Activated T-helper 2 cell treated with anti-CD3 and anti-CD28 coated beads, Interferon-gamma antibody, Interleukin-2, Interleukin-4, amounts not matched to agents 10 μg/mL and 5 μg/mL and 100 μg/mL, durations not matched to agents 14 hours and 24 hours and 36 hours (primary cell): ENCODE data around the gene GHRH. TPM values are rescaled to one million over a fixed set of nuclear protein-coding genes. Genes with fewer than 3 reads are reported as not detected.

Source experiments
- DNase-seq: peaks from one replicate; pipeline ENCODE4 v3.0.0; 2021; ENCODE audit warnings: low spot score
- H3K27ac Mint-ChIP-seq: one replicate; pipeline ENCODE4 v1.8.0; 2021; ENCODE audit warnings: mixed read lengths
- H3K27me3 Mint-ChIP-seq: one replicate; pipeline ENCODE4 v1.8.0; 2021; ENCODE audit warnings: low read depth, mixed read lengths
- H3K36me3 Mint-ChIP-seq: one replicate; pipeline ENCODE4 v1.8.0; 2021; ENCODE audit warnings: low read depth, mixed read lengths
- H3K4me1 Mint-ChIP-seq: one replicate; pipeline ENCODE4 v1.8.0; 2021; ENCODE audit warnings: low read depth, mixed read lengths
- H3K4me3 Mint-ChIP-seq: one replicate; pipeline ENCODE4 v1.8.0; 2021; ENCODE audit warnings: low read depth, mild to moderate bottlenecking, moderate library complexity, mixed read lengths
- H3K9me3 Mint-ChIP-seq: one replicate; pipeline ENCODE4 v1.8.0; 2021; ENCODE audit warnings: mixed read lengths
- intact Hi-C: fragments of 100-400 bp; cut with micrococcal nuclease; formaldehyde crosslinking; loops from one replicate; pipeline ENCODE4 v1.15.1; 2023
- total RNA-seq: library from RNA; stranded (reverse); gene quantifications from 2 replicates; pipeline ENCODE4 v1.2.3, GENCODE V29; 2022

GHRH gene, protein sequence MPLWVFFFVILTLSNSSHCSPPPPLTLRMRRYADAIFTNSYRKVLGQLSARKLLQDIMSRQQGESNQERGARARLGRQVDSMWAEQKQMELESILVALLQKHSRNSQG
- not detected in 2 replicates for total RNA-seq

GRCh38 chr20:37261714-37262113, at the start of gene GHRH:
Gene GHRH (minus strand): TSS chr20:37261814. CDS start chr20:37256889, 4,925 bp downstream.
- H3K27ac Mint-ChIP-seq = no peak within 1 kb of the TSS
- H3K4me1 Mint-ChIP-seq = no peaks in the 10 kb centered on the region
- no peaks in the 10 kb centered on the region for H3K36me3 Mint-ChIP-seq
- H3K4me3 Mint-ChIP-seq = no peak within 1 kb of the TSS
- intact Hi-C loops = no loop called here
- no peak for DNase-seq
- no peaks in the 10 kb centered on the region for H3K9me3 Mint-ChIP-seq
- H3K27me3 Mint-ChIP-seq = peaks cover 5% of the 10 kb centered on the region

GRCh38 chr20:37310951-37311350, 49.3 kb upstream of the GHRH start:
- intact Hi-C loops = no loop called here
- no peaks in the 10 kb centered on the region for H3K9me3 Mint-ChIP-seq
- no peak for DNase-seq
- H3K4me3 Mint-ChIP-seq = no peak overlapping the region
- no peak overlapping the region for H3K27ac Mint-ChIP-seq
- H3K36me3 Mint-ChIP-seq = peaks cover 36% of the 10 kb centered on the region
- H3K27me3 Mint-ChIP-seq = no peaks in the 10 kb centered on the region
- H3K4me1 Mint-ChIP-seq = peaks cover 22% of the 10 kb centered on the region

- Mint-ChIP-seq H3K36me3 (peaks cover 29% of the 10 kb centered on the region), H3K9me3 (no peaks in the 10 kb centered on the region), H3K27ac (peak overlapping the region; percentile 36), H3K27me3 (no peaks in the 10 kb centered on the region), H3K4me3 (no peak overlapping the region), H3K4me1 (peaks cover 16% of the 10 kb centered on the region)
- intact Hi-C loops = no loop called here
- no peak for DNase-seq
Observed at GRCh38 chr20:37309936-37310590, 48.4 kb upstream of the GHRH start.

- intact Hi-C loops = no loop called here
- Mint-ChIP-seq H3K4me3 (no peak overlapping the region), H3K4me1 (peaks cover 15% of the 10 kb centered on the region), H3K9me3 (no peaks in the 10 kb centered on the region), H3K36me3 (peaks cover 36% of the 10 kb centered on the region), H3K27ac (peak overlapping the region; percentile 77), H3K27me3 (no peaks in the 10 kb centered on the region)
- DNase-seq = no peak
Observed at GRCh38 chr20:37309290-37309689, 47.7 kb upstream of the GHRH start.

- no peak for DNase-seq
- H3K4me1 Mint-ChIP-seq = peaks cover 15% of the 10 kb centered on the region
- intact Hi-C loops = no loop called here
- H3K27me3 Mint-ChIP-seq = no peaks in the 10 kb centered on the region
- H3K4me3 Mint-ChIP-seq = no peak overlapping the region
- H3K36me3 Mint-ChIP-seq = peaks cover 41% of the 10 kb centered on the region
- H3K9me3 Mint-ChIP-seq = no peaks in the 10 kb centered on the region
- peak overlapping the region; percentile 77 for H3K27ac Mint-ChIP-seq
Observed at GRCh38 chr20:37308086-37309050, 46.8 kb upstream of the GHRH start.

GRCh38 chr20:37305839-37306238, 44.2 kb upstream of the GHRH start:
- no peak overlapping the region for H3K27ac Mint-ChIP-seq
- H3K27me3 Mint-ChIP-seq = no peaks in the 10 kb centered on the region

DNA sequence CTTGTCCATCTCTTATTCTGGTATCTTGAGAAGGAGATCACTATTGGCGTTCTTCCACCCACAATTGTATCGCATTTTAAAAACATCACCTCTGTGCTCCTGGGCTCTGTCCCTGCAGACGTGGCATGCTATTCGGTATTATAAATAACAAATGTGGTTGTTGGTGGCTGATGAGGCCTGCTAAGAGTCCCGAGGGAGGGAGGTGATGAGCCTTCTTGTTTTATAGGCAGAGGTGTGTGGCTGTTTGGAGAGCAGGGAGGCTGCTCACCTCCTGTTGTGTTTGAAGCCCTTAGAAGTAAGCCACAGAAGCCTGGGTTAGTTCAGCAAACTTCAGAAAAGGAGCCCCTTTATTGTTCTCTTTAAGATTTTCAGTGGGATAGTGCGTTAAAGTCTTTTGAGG, 43.5 kb upstream of the GHRH start:
- DNase-seq = no peak
- Mint-ChIP-seq H3K4me1 (peaks cover 18% of the 10 kb centered on the region), H3K36me3 (peaks cover 51% of the 10 kb centered on the region), H3K4me3 (no peak overlapping the region), H3K27me3 (no peaks in the 10 kb centered on the region), H3K9me3 (no peaks in the 10 kb centered on the region), H3K27ac (no peak overlapping the region)
- intact Hi-C loops = no loop called here

More at GRCh38 chr20:37305839-37306238, 44.2 kb upstream of the GHRH start:
- intact Hi-C loops = no loop called here
- DNase-seq = no peak
- Mint-ChIP-seq H3K4me1 (peaks cover 15% of the 10 kb centered on the region), H3K4me3 (no peak overlapping the region), H3K9me3 (no peaks in the 10 kb centered on the region), H3K36me3 (peaks cover 50% of the 10 kb centered on the region)

DNA sequence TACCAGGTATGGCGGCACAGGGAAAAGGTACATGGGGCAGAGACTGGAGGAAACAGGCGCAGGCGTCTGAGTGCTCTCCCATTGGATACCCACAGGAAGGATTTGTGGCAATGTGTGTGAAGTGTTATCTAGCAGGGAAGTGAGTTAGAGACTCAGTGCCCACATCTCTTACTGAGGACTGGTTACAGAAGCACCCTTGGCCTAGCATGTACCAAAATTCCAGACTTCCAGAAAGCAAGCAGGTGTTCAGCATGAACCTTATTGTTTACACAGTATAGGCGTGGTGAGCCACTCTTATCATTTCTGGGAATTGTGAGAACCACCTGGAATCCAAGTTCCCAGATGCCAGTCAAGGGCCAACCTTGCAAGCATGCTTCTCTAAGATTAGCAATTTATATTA, 42.0 kb upstream of the GHRH start:
- no peak for DNase-seq
- H3K27ac Mint-ChIP-seq = no peak overlapping the region
- H3K9me3 Mint-ChIP-seq = no peaks in the 10 kb centered on the region
- peaks cover 51% of the 10 kb centered on the region for H3K36me3 Mint-ChIP-seq
- H3K4me3 Mint-ChIP-seq = no peak overlapping the region
- peaks cover 13% of the 10 kb centered on the region for H3K4me1 Mint-ChIP-seq
- H3K27me3 Mint-ChIP-seq = no peaks in the 10 kb centered on the region
- intact Hi-C loops = no loop called here

DNA sequence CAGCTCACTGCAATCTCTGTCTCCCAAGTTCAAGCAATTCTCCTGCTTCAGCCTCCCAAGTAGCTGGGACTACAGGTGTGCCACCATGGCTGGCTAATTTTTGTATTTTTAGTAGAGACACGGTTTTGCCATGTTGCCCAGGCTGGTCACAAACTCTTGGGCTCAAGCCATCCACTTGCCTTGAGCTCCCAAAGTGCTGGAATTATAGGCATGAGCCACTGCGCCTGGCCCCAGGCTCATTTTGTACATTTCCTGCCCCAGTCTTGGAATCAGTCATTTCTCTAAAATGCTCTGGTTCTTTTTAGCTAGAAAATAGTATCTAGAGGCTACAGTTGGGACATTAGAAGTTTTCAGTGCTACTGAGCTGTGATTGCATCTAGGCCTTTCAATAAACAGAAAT, 41.4 kb upstream of the GHRH start:
- H3K36me3 Mint-ChIP-seq = peaks cover 50% of the 10 kb centered on the region

GRCh38 chr20:37301558-37301957, 39.9 kb upstream of the GHRH start:
- Mint-ChIP-seq H3K27me3 (no peaks in the 10 kb centered on the region), H3K4me3 (no peak overlapping the region), H3K27ac (no peak overlapping the region), H3K4me1 (peaks cover 15% of the 10 kb centered on the region), H3K9me3 (no peaks in the 10 kb centered on the region), H3K36me3 (peaks cover 52% of the 10 kb centered on the region)
- intact Hi-C loops = no loop called here
- no peak for DNase-seq

More for the DNA sequence above, 41.4 kb upstream of the GHRH start:
- intact Hi-C loops = no loop called here
- Mint-ChIP-seq H3K27me3 (no peaks in the 10 kb centered on the region), H3K27ac (no peak overlapping the region), H3K4me1 (peaks cover 13% of the 10 kb centered on the region), H3K9me3 (no peaks in the 10 kb centered on the region), H3K4me3 (no peak overlapping the region)
- DNase-seq = no peak

DNA sequence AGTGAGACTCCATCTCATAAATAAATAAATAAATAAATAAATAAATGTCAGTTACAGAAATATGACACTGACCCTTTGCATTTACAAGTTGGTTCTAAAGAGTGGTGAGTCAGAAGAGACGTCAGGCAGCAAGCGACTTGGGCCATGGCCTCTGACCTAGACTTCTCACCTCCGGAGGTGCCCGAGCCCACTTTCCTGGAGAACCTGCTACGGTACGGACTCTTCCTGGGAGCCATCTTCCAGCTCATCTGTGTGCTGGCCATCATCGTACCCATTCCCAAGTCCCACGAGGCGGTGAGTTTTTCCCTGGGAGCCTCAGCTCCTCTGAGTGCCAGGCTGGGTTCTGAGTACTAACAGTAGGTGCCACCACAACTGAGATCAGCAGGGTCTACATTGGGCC, 39.5 kb upstream of the GHRH start:
- no peaks in the 10 kb centered on the region for H3K9me3 Mint-ChIP-seq
- peaks cover 18% of the 10 kb centered on the region for H3K4me1 Mint-ChIP-seq
- intact Hi-C loops = no loop called here
- DNase-seq = no peak
- no peak overlapping the region for H3K27ac Mint-ChIP-seq
- no peaks in the 10 kb centered on the region for H3K27me3 Mint-ChIP-seq
- no peak overlapping the region for H3K4me3 Mint-ChIP-seq
- peaks cover 52% of the 10 kb centered on the region for H3K36me3 Mint-ChIP-seq

DNA sequence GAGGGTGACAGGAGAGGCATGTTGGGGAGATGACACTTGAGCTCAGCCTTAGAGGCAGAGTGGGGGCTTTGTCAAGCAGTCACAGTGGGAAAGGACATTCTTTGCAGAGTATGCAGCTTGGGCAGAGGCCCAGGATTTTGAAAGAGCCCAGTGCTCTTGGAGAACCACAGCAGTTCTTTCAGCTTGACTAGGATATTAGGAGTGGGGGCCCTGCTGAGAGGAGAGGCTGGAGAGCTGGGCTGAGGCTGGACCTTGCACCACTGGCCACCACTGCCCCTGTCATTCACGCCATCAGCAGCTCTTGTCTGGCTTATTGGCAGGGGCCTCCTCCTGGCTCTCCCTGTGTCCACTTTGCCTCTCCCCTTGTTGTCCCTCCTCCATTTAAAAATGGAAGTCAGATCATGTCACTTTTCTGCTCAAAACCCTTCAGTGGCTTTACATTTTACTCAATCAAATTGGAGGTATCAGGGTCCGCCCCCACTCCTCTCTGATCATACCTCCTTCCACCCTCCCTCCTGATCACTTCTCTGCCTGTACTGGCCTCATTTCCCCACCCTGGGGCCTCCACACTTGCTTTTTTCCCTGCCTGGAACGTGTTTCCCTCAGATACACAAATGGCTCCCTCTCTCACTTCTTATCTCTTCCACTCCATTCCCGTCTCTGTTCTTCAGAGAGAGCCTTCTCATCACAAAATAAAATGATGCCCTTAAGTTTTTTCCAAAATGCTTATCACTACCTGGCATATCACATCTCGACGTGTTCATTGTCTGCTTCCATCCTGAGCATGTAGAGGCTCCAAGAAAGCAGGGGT, 38.3 kb upstream of the GHRH start:
- DNase-seq = no peak
- H3K4me1 Mint-ChIP-seq = peaks cover 25% of the 10 kb centered on the region
- peaks cover 50% of the 10 kb centered on the region for H3K36me3 Mint-ChIP-seq
- no peak overlapping the region for H3K27ac Mint-ChIP-seq
- H3K4me3 Mint-ChIP-seq = no peak overlapping the region
- no peaks in the 10 kb centered on the region for H3K27me3 Mint-ChIP-seq
- no peaks in the 10 kb centered on the region for H3K9me3 Mint-ChIP-seq
- intact Hi-C loops = no loop called here
